Panc1 (cell line): Measurements from ENCODE around the gene UBAP2L. TPM values are rescaled to one million over a fixed set of nuclear protein-coding genes. Genes with fewer than 3 reads are reported as not detected.

Source experiments
- ATAC-seq: fragments of 200-7000 bp; cut with Tn5 transposase; 2 replicates; pipeline ENCODE4 v1.9.1; 2020; ENCODE audit warnings: mild to moderate bottlenecking, moderate library complexity
- BruUV-seq: library from RNA; stranded (reverse); fragments of 400-500 nt; replicated peaks from 2 replicates; lab custom pipeline; 2021; lab: Mats Ljungman, UMichigan
- CTCF ChIA-PET: fragments of 300-600 bp; sonication (Branson Sonifier 250); formaldehyde crosslinking; loops from one replicate; lab custom pipeline; 2022; ENCODE audit warnings: antibody characterized with exemption; lab: Charles Lee
- POLR2A ChIA-PET: fragments of 300-600 bp; sonication (Branson Sonifier 250); formaldehyde crosslinking; loops from one replicate; lab custom pipeline; 2022; ENCODE audit warnings: antibody characterized with exemption; lab: Charles Lee
- DNase-seq: peaks from one replicate; pipeline ENCODE4 v3.0.0-alpha.2; 2010; ENCODE audit warnings: low read depth, low spot score
- H3K27ac ChIP-seq: 2 replicates; pipeline ENCODE4 v1.5.1; 2011; ENCODE audit warnings: mild to moderate bottlenecking, low read length, inconsistent platforms
- H3K27me3 ChIP-seq: fragments of 200-500 bp; sonication (Bioruptor generic); 2 replicates; pipeline ENCODE4 v1.6.0; 2014; ENCODE audit warnings: low read length, inconsistent platforms; ENCODE audit not compliant: control insufficient read depth, insufficient read depth
- H3K36me3 ChIP-seq: fragments of 200-500 bp; sonication (Bioruptor generic); 2 replicates; pipeline ENCODE4 v1.5.1; 2014; ENCODE audit warnings: inconsistent platforms, mild to moderate bottlenecking, low read length, moderate library complexity; ENCODE audit not compliant: control insufficient read depth, insufficient read depth
- H3K4me1 ChIP-seq: 2 replicates; pipeline ENCODE4 v1.5.1; 2011; ENCODE audit warnings: inconsistent platforms, mild to moderate bottlenecking, low read length, moderate library complexity; ENCODE audit not compliant: control insufficient read depth, insufficient read depth
- H3K4me3 ChIP-seq, 2 experiments: 2 replicates each; pipeline ENCODE4 v1.5.1; 2011 to 2012; ENCODE audit warnings: low read depth in 2 of 2, low read length in 2 of 2, mild to moderate bottlenecking in 2 of 2, inconsistent platforms in 1 of 2, moderate library complexity in 1 of 2
- H3K9me3 ChIP-seq: fragments of 200-500 bp; sonication (Bioruptor generic); 2 replicates; pipeline ENCODE4 v1.5.1; 2014; ENCODE audit warnings: low read depth, mild to moderate bottlenecking, inconsistent platforms, low read length, moderate library complexity; ENCODE audit not compliant: control insufficient read depth, insufficient read depth
- POLR2AphosphoS5 ChIP-seq: IDR thresholded peaks from 2 replicates; pipeline ENCODE4 v1.6.1; 2012; ENCODE audit warnings: mild to moderate bottlenecking, low read depth, low read length, moderate library complexity
- SIN3A ChIP-seq: IDR thresholded peaks from 2 replicates; pipeline ENCODE4 v1.6.1; 2012; ENCODE audit warnings: low read depth, mild to moderate bottlenecking, low read length, moderate library complexity, borderline replicate concordance; ENCODE audit not compliant: insufficient read depth
- TCF7L2 ChIP-seq: IDR thresholded peaks from 2 replicates; pipeline ENCODE4 v1.6.1; 2011; ENCODE audit warnings: mild to moderate bottlenecking, low read depth, low read length, inconsistent platforms
- in situ Hi-C: cut with HindIII; loops from 2 replicates; pipeline ENCODE4 v1.10.0; 2016; ENCODE audit warnings: low sequenced_read_pairs, low pct_unique_long_range_greater_than_20kb
- intact Hi-C: fragments of 100-400 bp; cut with micrococcal nuclease; formaldehyde crosslinking; loops from one replicate; pipeline ENCODE4 v1.10.0; 2022; ENCODE audit not compliant: unreplicated experiment
- total RNA-seq: library from RNA; stranded (reverse); gene quantifications from one replicate; pipeline ENCODE4 v1.2.1, GENCODE V29; 2021; ENCODE audit not compliant: unreplicated experiment
- TF ChIP-seq, protein P1 (sequence below): fragments of 450-650 bp; IDR thresholded peaks from 2 replicates; pipeline ENCODE4 v1.5.1; 2017; ENCODE audit warnings: mild to moderate bottlenecking
- TF ChIP-seq, protein P2 (sequence below), 2 experiments: IDR thresholded peaks; 2 replicates each; pipeline ENCODE4 v1.6.1; 2011 to 2012; ENCODE audit warnings: low read depth in 2 of 2, control low read depth in 1 of 2, low read length in 1 of 2, mild to moderate bottlenecking in 1 of 2, moderate library complexity in 1 of 2; ENCODE audit not compliant: insufficient read depth in 1 of 2

UBAP2L gene
- total RNA-seq, 1 experiment from 2014 or later = 227 TPM

DNA sequence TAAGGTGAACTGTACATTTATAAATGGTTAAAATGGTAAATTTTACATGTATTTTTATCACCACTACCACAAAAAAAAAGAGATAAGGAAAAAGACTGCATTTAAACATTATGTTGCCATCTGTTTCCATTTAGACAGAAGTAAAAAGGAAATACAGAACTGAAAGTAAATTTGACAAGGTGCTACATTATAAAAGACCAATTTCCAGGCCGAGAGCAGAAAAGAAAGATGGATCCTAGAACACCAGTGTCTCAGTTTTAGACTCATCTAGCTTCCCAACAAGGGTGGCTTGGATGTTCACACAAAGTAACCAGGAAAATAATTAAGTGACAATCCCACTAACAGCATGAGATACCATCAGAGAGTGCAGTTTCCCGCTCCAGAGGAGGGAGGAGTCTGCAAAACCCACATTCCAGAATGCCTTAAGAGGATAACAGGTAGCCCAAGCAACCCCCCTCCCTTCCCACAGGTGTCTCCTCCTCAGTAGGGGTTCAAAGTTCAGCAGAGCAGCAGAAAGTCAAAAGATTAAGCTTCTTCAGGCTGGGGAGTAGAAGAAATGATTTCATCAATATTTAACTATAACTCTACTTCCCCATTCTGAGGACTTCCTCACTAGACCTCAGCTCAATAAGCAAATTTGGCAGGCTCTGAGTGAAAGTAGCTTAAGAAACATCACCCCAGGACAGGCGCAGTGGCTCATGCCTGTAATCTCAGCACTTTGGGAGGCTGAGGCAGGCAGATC lies 40.6 kb upstream of the UBAP2L start:
- CTCF ChIA-PET = no interaction called here
- ATAC-seq (no peak), DNase-seq (no peak)
- in situ Hi-C loops (no loop called here), intact Hi-C loops (no loop called here)
- no TSS peak for BruUV-seq
- no peak overlapping the region; the same call in 1 of the 2 replicates for H3K27ac ChIP-seq
- H3K27me3 ChIP-seq = no peaks in the 10 kb centered on the region
- peak overlapping the region; percentile 86 to 92; a peak in 3 of 4 replicates for H3K4me3 ChIP-seq
- no peaks in the 10 kb centered on the region for H3K9me3 ChIP-seq
- H3K36me3 ChIP-seq = peaks cover 17% of the 10 kb centered on the region
- POLR2A ChIA-PET = no interaction called here
- peaks cover 40% of the 10 kb centered on the region for H3K4me1 ChIP-seq
- TF ChIP-seq, protein P1, sequence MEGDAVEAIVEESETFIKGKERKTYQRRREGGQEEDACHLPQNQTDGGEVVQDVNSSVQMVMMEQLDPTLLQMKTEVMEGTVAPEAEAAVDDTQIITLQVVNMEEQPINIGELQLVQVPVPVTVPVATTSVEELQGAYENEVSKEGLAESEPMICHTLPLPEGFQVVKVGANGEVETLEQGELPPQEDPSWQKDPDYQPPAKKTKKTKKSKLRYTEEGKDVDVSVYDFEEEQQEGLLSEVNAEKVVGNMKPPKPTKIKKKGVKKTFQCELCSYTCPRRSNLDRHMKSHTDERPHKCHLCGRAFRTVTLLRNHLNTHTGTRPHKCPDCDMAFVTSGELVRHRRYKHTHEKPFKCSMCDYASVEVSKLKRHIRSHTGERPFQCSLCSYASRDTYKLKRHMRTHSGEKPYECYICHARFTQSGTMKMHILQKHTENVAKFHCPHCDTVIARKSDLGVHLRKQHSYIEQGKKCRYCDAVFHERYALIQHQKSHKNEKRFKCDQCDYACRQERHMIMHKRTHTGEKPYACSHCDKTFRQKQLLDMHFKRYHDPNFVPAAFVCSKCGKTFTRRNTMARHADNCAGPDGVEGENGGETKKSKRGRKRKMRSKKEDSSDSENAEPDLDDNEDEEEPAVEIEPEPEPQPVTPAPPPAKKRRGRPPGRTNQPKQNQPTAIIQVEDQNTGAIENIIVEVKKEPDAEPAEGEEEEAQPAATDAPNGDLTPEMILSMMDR = no peak
- TF ChIP-seq SIN3A = no peak

DNA sequence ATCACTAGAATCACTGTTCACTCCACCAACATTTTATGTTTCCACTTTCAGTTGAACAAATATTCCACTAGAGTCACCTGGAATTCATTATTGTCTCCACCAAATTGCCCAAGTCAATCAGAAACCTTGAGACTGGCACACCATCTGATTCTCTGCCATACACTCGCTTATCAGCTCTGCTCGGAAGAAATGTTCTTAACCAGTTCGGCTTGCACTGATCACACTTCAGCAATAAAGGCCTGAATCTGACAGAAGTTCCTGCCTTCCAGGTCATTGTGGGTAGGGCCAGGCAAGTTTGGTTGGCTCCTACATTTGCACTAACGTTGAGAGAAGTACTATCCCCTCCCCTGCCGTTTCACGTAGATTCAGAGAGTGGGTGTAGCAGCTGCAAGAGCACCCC lies 38.8 kb upstream of the UBAP2L start:
- in situ Hi-C loops = no loop called here
- no peak for DNase-seq
- no peaks in the 10 kb centered on the region for H3K27me3 ChIP-seq
- no peak for ATAC-seq
- intact Hi-C loops = no loop called here
- TF ChIP-seq, protein P1 = no peak
- TF ChIP-seq, protein P2, sequence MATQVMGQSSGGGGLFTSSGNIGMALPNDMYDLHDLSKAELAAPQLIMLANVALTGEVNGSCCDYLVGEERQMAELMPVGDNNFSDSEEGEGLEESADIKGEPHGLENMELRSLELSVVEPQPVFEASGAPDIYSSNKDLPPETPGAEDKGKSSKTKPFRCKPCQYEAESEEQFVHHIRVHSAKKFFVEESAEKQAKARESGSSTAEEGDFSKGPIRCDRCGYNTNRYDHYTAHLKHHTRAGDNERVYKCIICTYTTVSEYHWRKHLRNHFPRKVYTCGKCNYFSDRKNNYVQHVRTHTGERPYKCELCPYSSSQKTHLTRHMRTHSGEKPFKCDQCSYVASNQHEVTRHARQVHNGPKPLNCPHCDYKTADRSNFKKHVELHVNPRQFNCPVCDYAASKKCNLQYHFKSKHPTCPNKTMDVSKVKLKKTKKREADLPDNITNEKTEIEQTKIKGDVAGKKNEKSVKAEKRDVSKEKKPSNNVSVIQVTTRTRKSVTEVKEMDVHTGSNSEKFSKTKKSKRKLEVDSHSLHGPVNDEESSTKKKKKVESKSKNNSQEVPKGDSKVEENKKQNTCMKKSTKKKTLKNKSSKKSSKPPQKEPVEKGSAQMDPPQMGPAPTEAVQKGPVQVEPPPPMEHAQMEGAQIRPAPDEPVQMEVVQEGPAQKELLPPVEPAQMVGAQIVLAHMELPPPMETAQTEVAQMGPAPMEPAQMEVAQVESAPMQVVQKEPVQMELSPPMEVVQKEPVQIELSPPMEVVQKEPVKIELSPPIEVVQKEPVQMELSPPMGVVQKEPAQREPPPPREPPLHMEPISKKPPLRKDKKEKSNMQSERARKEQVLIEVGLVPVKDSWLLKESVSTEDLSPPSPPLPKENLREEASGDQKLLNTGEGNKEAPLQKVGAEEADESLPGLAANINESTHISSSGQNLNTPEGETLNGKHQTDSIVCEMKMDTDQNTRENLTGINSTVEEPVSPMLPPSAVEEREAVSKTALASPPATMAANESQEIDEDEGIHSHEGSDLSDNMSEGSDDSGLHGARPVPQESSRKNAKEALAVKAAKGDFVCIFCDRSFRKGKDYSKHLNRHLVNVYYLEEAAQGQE (IDR thresholded peaks at IDR 0.05; ENCODE audit: insufficient read depth in 1 of 2, low read depth in 2 of 2, low read length in 1 of 2) = no peak
- TF ChIP-seq TCF7L2 (no peak), SIN3A (peak; percentile 59; the same call in 1 of the 2 replicates), POLR2AphosphoS5 (no peak)
- H3K27ac ChIP-seq = peak overlapping the region; percentile 93
- no peaks in the 10 kb centered on the region for H3K9me3 ChIP-seq
- H3K4me1 ChIP-seq = peaks cover 40% of the 10 kb centered on the region
- BruUV-seq = no TSS peak
- ChIA-PET CTCF (no interaction called here), POLR2A (interaction anchor here (0.5 kb wide), 1 partner anchor 8 kb away, joined by 3 read pairs; no protein-coding TSS in a partner anchor)
- peak overlapping the region; percentile 86 to 92 for H3K4me3 ChIP-seq
- H3K36me3 ChIP-seq = peaks cover 17% of the 10 kb centered on the region
